Ureter (tissue), 1 donor: Measurements from ENCODE around the gene SUCLG2. TPM values are rescaled to one million over a fixed set of nuclear protein-coding genes. Genes with fewer than 3 reads are reported as not detected.
"Not testable (repeated sequence)": the region's sequence is repeated elsewhere in the genome, so short reads cannot be mapped to it uniquely, and the experiment has no call there.

ENCODE experiments used
- DNase-seq: peaks from one replicate; pipeline ENCODE4 v3.0.0-alpha.2; 2020; ENCODE audit warnings: low spot score
- total RNA-seq: library from RNA; stranded (reverse); gene quantifications from one replicate; pipeline ENCODE4 v1.2.4, GENCODE V29; 2023
- donor health status: DM: yes; HTN: yes; CAD: no.

SUCLG2 gene
- total RNA-seq, 1 donor from 2014 or later: 70.8 TPM

DNA sequence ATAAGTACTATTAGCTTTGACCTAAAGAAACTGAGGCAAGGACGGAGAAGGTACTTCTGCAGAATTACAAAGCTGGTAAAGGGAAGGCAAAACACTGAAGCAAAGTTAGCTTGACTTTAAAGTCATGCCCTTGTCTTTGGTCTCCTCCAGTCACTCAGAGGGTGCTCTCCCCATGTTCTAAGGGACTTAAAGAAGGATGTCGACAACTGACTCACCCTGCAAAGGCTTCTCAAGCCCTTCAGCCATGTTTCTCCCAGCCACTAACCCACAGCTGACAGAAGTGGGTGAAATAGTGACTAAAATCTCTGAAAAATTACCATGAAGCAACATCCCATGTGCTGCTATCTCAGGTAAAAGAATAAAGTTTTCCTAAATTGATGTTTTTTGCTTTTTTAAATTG is 46.4 kb downstream of the SUCLG2 start:
- DNase-seq: no peak

DNA sequence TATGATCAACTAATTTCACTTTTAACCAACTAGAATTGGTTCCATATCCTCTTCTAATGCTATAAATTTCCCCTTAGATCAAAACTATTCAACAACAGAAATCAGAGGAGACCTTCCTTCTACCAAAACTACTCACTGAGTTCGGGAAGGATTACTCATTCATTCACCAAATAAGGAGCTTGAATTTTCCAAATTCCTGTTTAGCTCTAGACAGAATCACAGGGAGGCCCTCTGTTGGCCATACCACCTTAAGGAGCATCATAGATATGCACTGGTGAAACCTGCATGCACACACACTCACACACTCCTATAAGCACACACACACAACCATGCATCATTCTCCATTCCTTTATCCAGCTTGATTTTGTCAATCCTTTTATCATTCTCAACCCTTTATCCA is 49.0 kb downstream of the SUCLG2 start:
- DNase-seq: no peak

DNA sequence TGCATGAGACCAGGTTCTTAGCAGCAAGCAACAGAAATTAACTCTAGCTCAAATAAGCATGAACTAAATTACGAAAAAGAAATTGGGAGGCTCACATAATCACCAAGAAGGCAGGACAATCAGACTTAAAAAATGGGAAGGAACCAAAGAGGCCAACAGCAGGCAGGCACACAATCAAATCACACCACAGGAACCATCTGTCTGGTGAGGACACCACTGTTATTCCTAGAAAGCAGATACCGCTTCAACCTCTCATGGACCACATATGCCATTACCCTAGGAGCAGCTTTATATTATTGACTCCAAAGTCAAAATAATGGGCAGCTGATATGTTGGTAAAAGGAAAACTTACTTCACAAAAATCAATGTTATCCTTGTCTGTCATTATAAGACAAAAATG is 51.6 kb downstream of the SUCLG2 start:
- no peak for DNase-seq

DNA sequence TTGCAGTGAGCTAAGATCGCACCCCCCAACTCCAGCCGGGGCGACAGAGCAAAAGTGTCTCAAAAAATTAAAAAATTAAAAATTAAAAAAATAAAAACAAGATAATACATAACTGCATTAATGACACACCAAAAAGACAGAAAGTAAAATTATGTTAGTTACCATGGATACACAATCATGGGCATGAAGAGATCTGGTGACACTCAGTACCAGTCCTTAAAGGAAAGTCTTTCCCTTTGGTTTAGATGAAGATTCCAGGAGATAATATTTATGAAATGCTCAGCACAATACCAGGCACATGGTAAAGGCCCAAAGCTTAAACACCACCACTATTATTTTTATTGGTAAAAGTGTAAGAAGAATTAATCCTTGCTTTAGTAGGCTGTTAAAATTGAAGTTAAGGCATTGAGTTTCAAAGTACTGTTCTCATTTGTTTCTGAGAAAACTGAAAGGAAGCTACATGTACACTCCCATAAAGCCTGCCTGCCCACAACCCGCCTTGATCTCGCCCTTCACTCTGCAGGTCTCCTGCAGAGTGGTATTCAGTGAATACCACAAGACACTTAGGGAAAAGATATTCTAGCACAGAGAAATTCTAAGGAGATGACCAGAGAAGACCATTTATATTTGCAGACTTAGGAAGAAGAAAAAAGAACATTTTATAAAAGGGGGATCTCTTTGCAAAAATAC is 52.3 kb downstream of the SUCLG2 start:
- no peak for DNase-seq

DNA sequence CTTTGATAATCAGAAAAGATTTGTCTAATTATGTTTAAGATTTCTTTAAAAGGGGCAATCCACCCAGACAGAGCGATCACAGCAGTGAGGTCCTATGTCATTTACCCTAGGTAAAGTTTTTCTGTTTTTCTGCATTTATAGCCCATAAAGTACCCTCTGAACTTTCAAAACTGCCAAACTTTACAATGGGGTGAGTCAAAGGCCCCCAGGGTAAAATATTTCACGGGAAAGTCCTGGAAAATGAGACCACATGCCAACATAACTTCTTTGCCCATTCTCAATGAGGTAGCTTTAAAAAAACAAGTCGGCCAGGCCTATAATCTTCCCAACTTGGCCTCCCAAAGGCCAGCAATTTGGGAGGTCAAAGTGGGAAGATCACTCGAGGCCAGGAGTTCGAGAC is 53.0 kb downstream of the SUCLG2 start:
- no peak for DNase-seq

- DNase-seq: no peak
Measured at GRCh38 chr3:67599821-67600220, 54.6 kb downstream of the SUCLG2 start.

GRCh38 chr3:67598814-67599556 is 55.4 kb downstream of the SUCLG2 start:
- DNase-seq: no peak

DNA sequence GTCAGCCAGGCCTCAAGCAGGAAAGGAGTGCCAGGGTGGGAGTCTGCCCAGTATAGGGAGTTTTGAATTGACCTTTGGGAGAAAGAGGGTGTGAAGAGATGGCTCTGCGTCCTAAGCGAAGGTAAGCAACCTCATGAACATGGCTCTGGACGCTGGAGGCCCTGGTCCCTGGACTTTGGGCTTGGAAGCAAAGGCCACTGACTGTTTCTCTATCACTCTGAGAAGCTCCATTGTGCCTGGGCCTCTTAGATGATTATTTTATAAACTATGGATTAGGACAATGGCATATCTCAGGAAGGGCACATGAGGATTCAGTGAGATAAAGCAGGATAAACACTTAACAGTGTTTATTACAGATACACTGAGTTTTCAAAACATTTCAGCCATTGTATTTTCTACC is 59.0 kb downstream of the SUCLG2 start:
- DNase-seq: no peak

DNA sequence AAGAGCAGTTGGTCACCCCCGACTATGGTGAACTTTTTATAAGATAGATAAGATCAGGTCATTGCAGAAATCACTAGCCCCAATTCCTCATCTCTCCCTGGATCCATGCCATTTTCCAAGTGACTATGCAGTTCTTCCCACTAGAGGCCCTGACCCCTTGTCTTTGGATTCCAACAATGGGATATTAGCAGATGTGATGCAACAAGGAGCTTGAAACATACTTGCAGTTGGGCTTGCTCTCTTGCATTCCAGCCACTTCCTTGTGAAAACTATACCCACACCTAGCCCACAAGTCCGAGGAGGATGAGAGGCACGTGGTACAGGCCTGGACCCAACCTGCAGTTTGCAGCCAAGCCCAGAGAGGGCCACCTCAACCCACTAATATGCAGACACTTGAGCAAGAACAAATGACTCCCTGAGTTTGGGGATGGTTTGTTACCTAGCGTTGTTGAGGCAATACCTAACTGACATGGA is 60.6 kb downstream of the SUCLG2 start:
- no peak for DNase-seq

- no peak for DNase-seq
Measured at GRCh38 chr3:67592057-67592456, 62.4 kb downstream of the SUCLG2 start.

GRCh38 chr3:67587811-67588210 is 66.6 kb downstream of the SUCLG2 start:
- DNase-seq: no peak

GRCh38 chr3:67587301-67587700 is 67.1 kb downstream of the SUCLG2 start:
- DNase-seq: no peak

DNA sequence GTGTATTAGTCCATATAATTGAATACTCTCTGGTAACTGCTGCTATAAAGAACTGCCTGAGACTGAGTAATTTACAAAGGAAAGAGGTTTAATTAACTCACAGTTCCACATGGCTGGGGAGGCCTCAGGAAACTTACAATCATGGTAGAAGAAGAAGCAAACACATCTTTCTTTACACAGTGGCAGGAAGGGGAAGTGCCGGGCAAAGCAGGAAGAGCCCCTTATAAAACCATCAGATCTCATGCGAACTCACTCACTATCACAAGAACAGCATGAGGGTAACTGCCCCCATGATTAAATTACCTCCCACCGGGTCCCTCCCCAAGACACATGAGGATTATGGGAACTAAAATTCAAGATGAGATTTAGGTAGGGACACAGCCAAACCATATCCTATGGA is 69.8 kb downstream of the SUCLG2 start:
- not testable (repeated sequence) for DNase-seq

DNA sequence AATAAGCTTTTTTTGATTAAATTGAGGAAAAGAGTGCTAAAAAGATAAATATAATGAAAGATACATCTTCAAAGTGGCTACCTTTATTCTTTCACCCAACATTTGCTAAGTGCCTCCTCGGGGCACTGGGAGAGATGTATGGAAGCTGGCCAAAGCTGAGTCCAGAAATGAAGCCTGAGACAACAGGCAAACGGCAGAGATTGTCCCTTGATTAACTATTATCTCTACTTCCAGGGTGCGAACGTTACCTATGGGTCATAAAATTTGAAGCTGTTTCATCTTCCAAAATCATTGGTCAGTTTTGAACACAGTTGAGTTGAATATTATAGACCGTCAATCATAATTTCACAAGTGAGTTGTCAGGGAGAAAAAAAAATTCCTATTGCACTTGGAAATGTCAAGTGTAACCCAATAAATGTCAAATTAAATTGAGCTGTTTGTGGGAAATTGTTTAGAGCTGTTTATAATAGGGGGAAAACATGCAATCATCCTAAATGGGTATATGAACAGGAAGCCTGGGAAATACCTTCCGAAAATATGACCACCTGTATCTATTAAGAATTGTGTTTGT is 73.9 kb downstream of the SUCLG2 start:
- DNase-seq: no peak

- no peak for DNase-seq
Measured at GRCh38 chr3:67578416-67578815, 76.0 kb downstream of the SUCLG2 start.

DNA sequence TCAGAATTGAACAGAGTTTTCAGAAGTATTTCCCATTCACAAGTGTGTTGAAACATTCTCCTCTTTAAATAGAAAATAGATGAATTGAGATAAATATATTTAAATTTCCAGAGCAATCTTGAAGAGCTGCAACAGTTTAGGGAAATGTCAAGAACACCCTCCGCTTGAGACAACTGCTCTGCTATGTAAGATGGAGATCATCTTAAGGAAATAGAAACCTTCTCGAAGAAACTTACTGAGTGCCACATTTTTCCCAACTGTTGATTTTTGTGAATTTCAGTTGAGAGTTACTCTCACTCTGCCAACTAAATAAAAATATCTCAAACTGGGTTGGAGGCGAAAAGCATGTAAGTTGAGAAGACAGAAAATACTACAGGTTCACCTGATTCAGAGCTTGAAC is 78.0 kb downstream of the SUCLG2 start:
- no peak for DNase-seq

DNA sequence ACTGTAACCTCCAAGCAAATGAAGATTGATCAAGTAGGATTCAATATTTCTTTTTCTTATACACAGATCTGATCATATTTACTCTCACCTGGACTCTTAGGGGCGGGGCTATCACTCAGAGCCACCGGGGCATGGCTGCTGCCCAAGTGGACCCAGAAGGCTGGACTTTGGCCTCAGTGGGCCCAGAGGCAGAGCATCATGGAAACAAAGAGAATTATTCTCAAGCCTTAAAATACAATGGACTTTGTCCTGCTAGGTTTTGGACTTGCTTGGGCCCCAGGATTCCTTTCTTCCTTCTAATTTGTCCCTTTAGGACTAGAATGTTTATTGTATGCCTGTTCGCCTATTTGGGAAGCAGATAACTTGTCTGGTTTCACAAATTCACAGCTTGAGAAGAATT is 85.1 kb downstream of the SUCLG2 start:
- no peak for DNase-seq

GRCh38 chr3:67567893-67568292 is 86.5 kb downstream of the SUCLG2 start:
- DNase-seq: no peak

- DNase-seq: no peak
Measured at GRCh38 chr3:67564973-67565372, 89.4 kb downstream of the SUCLG2 start.

GRCh38 chr3:67564008-67564407 is 90.4 kb downstream of the SUCLG2 start:
- DNase-seq: no peak

DNA sequence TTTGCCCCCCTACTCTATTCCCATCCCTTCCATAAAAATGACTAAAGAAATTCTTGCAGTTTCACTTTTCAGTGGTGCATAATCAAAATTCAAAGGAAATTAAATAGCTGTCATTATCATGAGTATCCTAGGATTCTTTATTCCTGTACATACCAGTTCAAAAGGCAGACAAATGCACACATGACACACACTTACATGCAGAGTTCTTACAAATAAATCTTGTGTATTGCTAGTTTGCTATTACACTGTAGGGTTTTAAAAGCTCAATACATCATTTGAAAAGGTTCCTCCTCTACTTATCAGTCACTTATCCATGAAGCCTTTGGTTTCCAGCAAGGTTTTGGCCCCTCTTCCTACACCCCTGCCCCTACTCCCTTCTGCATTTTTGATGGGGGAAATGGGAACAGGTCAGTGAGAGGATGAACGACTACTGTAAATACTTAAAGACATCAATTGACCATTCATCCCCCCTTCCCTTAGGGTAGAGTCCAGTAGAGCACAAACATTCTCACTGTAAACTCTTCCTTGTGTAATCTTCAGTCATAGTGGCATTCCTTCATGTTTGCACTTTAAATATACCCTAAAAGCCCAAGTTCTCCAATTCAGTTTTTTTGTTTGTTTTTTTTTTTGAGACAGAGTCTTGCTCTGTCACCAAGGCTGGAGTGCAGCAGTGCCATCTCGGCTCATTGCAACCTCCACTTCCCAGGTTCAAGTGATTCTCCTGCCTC is 92.6 kb downstream of the SUCLG2 start:
- DNase-seq: no peak

DNA sequence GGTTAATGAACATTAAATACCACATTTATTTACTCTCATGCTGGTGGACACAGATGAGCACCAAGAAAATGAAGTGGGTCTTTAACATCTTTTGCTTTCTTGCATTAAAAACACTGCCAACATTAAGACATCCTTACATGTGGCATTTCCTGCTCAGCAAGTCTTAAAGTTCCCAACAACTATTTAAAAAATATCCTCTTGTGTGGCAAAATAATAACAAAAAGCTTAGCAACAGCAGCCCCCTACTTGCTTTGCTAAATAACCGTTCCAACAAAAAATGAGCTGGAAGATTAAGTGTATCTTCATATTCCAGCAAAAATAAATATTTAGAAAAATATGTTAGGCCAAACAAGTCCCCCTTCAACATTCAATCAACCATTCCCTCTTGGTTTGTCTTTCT is 93.1 kb downstream of the SUCLG2 start:
- no peak for DNase-seq
